ENCODE results near the gene DDX51. TPM values are rescaled to one million over a fixed set of nuclear protein-coding genes. Genes with fewer than 3 reads are reported as not detected.

The DDX51 gene
- total and polyA plus RNA-seq, 2 of the 13 experiments (the other 11 are each of a cell fraction or from before 2014, with no cell fraction given): 10.1 TPM

GRCh38 chr12:132127041-132127440 is 17.1 kb downstream of the DDX51 start:
- FAIRE-seq (no peak), ATAC-seq (no peak), DNase-seq (ENCODE audit: low spot score) (no peak)
- no peak overlapping the region for H3K27ac ChIP-seq (ENCODE audit: extremely low read length, insufficient read depth, low read length)
- TF ChIP-seq ZSCAN9 (CRISPR knock-in tag; IDR thresholded peaks at IDR 0.05; ENCODE audit: borderline replicate concordance) (no peak), ZNF7 (CRISPR knock-in tag; IDR thresholded peaks at IDR 0.05) (no peak)
- H3K27me3 ChIP-seq (ENCODE audit: control insufficient read depth in 1 of 2, insufficient read depth in 2 of 2, low read length in 2 of 2): no peaks in the 10 kb centered on the region
- WGBS (ENCODE audit: low lambda C conversion rate): 100% methylated on average over 4 of the region's 8 CpGs
- no peaks in the 10 kb centered on the region for H3K4me1 ChIP-seq (ENCODE audit: insufficient read depth, low read length)
- H3K9me3 ChIP-seq (ENCODE audit: low read length): no peaks in the 10 kb centered on the region
- peaks cover 20 to 49% of the 10 kb centered on the region in 2 experiments; a peak in 4 of 5 replicates for H3K36me3 ChIP-seq (replicated peaks in 1 of 2; ENCODE audit: control insufficient read depth in 1 of 2, insufficient read depth in 2 of 2, low read length in 2 of 2)
- no peak overlapping the region for H3K9ac ChIP-seq (ENCODE audit: insufficient read depth, low read depth, low read length)
- no peak overlapping the region for H3K4me3 ChIP-seq (replicated peaks in 1 of 3; ENCODE audit: insufficient read depth in 1 of 3, low read depth in 2 of 3, low read length in 3 of 3)
- no TSS peak for BruUV-seq (replicated peaks)
- no peak overlapping the region for H2AFZ ChIP-seq (ENCODE audit: low read length)
- no peak overlapping the region for H3K4me2 ChIP-seq (ENCODE audit: low read depth, low read length)
- in situ Hi-C loops (cut with HindIII; ENCODE audit: extremely low pct_ligation_motif_present, low pct_unique_long_range_greater_than_20kb) (no loop called here), intact Hi-C loops (cut with micrococcal nuclease; ENCODE audit: unreplicated experiment) (no loop called here)
- ChIA-PET CTCF (ENCODE audit: low intra/inter-chr PET ratio, low total read pairs) (no interaction called here), POLR2A (no interaction called here)
- no peaks in the 10 kb centered on the region for H4K20me1 ChIP-seq (ENCODE audit: insufficient read depth, low read length)
- H3K79me2 ChIP-seq (ENCODE audit: insufficient read depth, low read length): no peaks in the 10 kb centered on the region

GRCh38 chr12:132125736-132126135 is 18.4 kb downstream of the DDX51 start:
- ChIA-PET CTCF (ENCODE audit: low intra/inter-chr PET ratio, low total read pairs) (no interaction called here), POLR2A (no interaction called here)
- in situ Hi-C loops (cut with HindIII; ENCODE audit: extremely low pct_ligation_motif_present, low pct_unique_long_range_greater_than_20kb): no loop called here

More at GRCh38 chr12:132125736-132126135, 18.4 kb downstream of the DDX51 start:
- intact Hi-C loops (cut with micrococcal nuclease; ENCODE audit: unreplicated experiment): no loop called here
- Histone ChIP-seq H3K79me2 (ENCODE audit: insufficient read depth, low read length) (no peaks in the 10 kb centered on the region), H3K36me3 (replicated peaks in 1 of 2; ENCODE audit: control insufficient read depth in 1 of 2, insufficient read depth in 2 of 2, low read length in 2 of 2) (peaks cover 22 to 60% of the 10 kb centered on the region in 2 experiments; a peak in 4 of 5 replicates), H2AFZ (ENCODE audit: low read length) (no peak overlapping the region), H3K27ac (ENCODE audit: extremely low read length, insufficient read depth, low read length) (no peak overlapping the region), H3K27me3 (ENCODE audit: control insufficient read depth in 1 of 2, insufficient read depth in 2 of 2, low read length in 2 of 2) (no peaks in the 10 kb centered on the region), H3K9ac (ENCODE audit: insufficient read depth, low read depth, low read length) (no peak overlapping the region), H3K4me2 (ENCODE audit: low read depth, low read length) (no peak overlapping the region), H3K9me3 (ENCODE audit: low read length) (no peaks in the 10 kb centered on the region), H4K20me1 (ENCODE audit: insufficient read depth, low read length) (no peaks in the 10 kb centered on the region), H3K4me3 (replicated peaks in 1 of 3; ENCODE audit: insufficient read depth in 1 of 3, low read depth in 2 of 3, low read length in 3 of 3) (no peak overlapping the region), H3K4me1 (ENCODE audit: insufficient read depth, low read length) (no peaks in the 10 kb centered on the region)
- WGBS (ENCODE audit: low lambda C conversion rate): 97% methylated on average over 12 of the region's 12 CpGs
- FAIRE-seq (no peak), DNase-seq (ENCODE audit: low spot score) (no peak), ATAC-seq (no peak)
- no TSS peak for BruUV-seq (replicated peaks)
- TF ChIP-seq EED (CRISPR knock-in tag; IDR thresholded peaks at IDR 0.05) (no peak), REL (CRISPR knock-in tag; conservative IDR thresholded peaks at IDR 0.05) (no peak), HDAC2 (CRISPR knock-in tag; IDR thresholded peaks at IDR 0.05) (no peak), MXD1 (CRISPR knock-in tag; IDR thresholded peaks at IDR 0.05) (no peak), HNF1B (CRISPR knock-in tag; IDR thresholded peaks at IDR 0.05) (no peak), FOXJ3 (CRISPR knock-in tag; IDR thresholded peaks at IDR 0.05; ENCODE audit: borderline replicate concordance) (no peak), PLSCR1 (CRISPR knock-in tag; IDR thresholded peaks at IDR 0.05; ENCODE audit: borderline replicate concordance) (no peak), PCBP1 (IDR thresholded peaks at IDR 0.05; ENCODE audit: borderline replicate concordance, low read depth, low read length) (no peak), JARID2 (CRISPR knock-in tag; IDR thresholded peaks at IDR 0.05; ENCODE audit: insufficient replicate concordance) (no peak), ZNF124 (CRISPR knock-in tag; IDR thresholded peaks at IDR 0.05) (no peak), SP4 (CRISPR knock-in tag; IDR thresholded peaks at IDR 0.05) (no peak), ZNF484 (CRISPR knock-in tag; IDR thresholded peaks at IDR 0.05; ENCODE audit: borderline replicate concordance, low read depth) (no peak)
